Muscle of leg (tissue), 11 donors: Measurements from ENCODE around the gene NOSTRIN. TPM values are rescaled to one million over a fixed set of nuclear protein-coding genes. Genes with fewer than 3 reads are reported as not detected.

Experiments used
- DNase-seq: peaks from one replicate; pipeline ENCODE4 v3.0.0; 2013
- H3K27ac ChIP-seq: one replicate; pipeline ENCODE4 v1.5.1; 2013; ENCODE audit warnings: mild to moderate bottlenecking, low read length, control low read depth
- H3K27me3 ChIP-seq: one replicate; pipeline ENCODE4 v1.6.1; 2013; ENCODE audit warnings: low read length; ENCODE audit not compliant: control insufficient read depth, insufficient read depth
- H3K36me3 ChIP-seq: one replicate; pipeline ENCODE4 v1.6.1; 2013; ENCODE audit warnings: low read length; ENCODE audit not compliant: control insufficient read depth, insufficient read depth
- H3K4me1 ChIP-seq: one replicate; pipeline ENCODE4 v1.6.1; 2013; ENCODE audit warnings: low read length; ENCODE audit not compliant: control insufficient read depth, insufficient read depth
- H3K4me3 ChIP-seq: one replicate; pipeline ENCODE4 v1.5.1; 2013; ENCODE audit warnings: low read length, control low read depth
- H3K9me3 ChIP-seq: replicated peaks from 2 replicates; pipeline ENCODE4 v1.6.1; 2013; ENCODE audit warnings: low read depth, low read length; ENCODE audit not compliant: control insufficient read depth
- WGBS: methylation state at CpG from one replicate; pipeline ENCODE4 v1.1.5; 2013; ENCODE audit warnings: missing lambda C conversion rate; ENCODE audit not compliant: insufficient coverage; 5-methylcytosine and 5-hydroxymethylcytosine counted together
- polyA plus RNA-seq, 8 donors: library from polyadenylated mRNA; unstranded; fragments of 120-200 nt; gene quantifications; one replicate each; pipeline versions ENCODE4 v1.2.1 to v1.2.3, GENCODE V29; 2013; ENCODE audit warnings: inconsistent platforms in 1 of 8, low replicate concordance in 1 of 8; ENCODE audit not compliant: insufficient read length in 8 of 8, insufficient read depth in 1 of 8
- total RNA-seq: library from RNA; stranded (reverse); fragments of 120-200 nt; gene quantifications from one replicate; pipeline ENCODE4 v1.2.4, GENCODE V29; 2013

The NOSTRIN gene
- total and polyA plus RNA-seq, 9 donors, result 7.7 to 15.1 (median 10.2) TPM

- DNase-seq, result no peak
- Histone ChIP-seq H3K27me3 (no peaks in the 10 kb centered on the region), H3K27ac (no peak overlapping the region), H3K4me3 (no peak overlapping the region), H3K36me3 (no peaks in the 10 kb centered on the region), H3K9me3 (no peaks in the 10 kb centered on the region), H3K4me1 (peaks cover 4% of the 10 kb centered on the region)
- WGBS, result 83% methylated on average over 3 of the region's 3 CpGs
Observed at GRCh38 chr2:168816369-168816768, 13.9 kb downstream of the NOSTRIN start.

DNA sequence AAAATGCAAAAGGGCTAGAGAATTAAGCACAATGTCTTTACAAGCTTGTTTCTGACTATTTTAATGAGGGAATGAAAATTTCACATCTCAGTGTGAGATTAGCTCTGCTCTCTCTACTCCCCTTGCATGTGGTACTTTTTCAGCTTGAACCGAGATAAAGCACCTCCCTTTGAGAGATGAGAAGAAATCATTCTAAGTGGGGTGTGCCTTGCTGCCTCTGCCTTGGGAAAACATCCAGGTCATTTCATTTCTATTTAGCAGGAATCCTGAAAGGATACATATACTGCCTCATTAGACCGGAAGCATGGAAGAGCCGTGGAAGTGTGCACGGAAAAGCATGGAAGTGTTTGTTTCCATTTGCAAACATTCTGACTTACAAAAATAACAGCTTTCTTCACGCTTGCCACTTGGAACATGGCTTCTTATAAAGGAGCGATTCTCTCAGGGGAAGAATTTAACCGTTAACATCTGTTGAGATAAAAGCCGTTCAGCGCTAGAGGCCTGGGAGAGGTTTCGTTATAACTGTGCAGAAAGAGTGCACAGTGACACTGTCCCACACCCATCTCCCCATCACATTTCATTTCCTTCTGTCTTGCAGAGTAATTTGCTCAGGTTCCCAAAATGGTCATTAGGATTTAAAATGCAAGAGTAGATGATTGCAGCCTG is 16.7 kb downstream of the NOSTRIN start:
- Histone ChIP-seq H3K9me3 (no peaks in the 10 kb centered on the region), H3K36me3 (no peaks in the 10 kb centered on the region), H3K27me3 (no peaks in the 10 kb centered on the region), H3K4me3 (no peak overlapping the region), H3K4me1 (peaks cover 4% of the 10 kb centered on the region), H3K27ac (no peak overlapping the region)
- no CpG with 5 or more reads among the region's 10 CpGs for WGBS
- peak; percentile 41 for DNase-seq

- H3K27me3 ChIP-seq, result no peaks in the 10 kb centered on the region
- H3K4me1 ChIP-seq, result peaks cover 4% of the 10 kb centered on the region
- no peak for DNase-seq
- H3K36me3 ChIP-seq, result no peaks in the 10 kb centered on the region
- no peak overlapping the region for H3K4me3 ChIP-seq
- H3K27ac ChIP-seq, result no peak overlapping the region
- WGBS, result 86% methylated on average over 3 of the region's 6 CpGs
- H3K9me3 ChIP-seq, result no peaks in the 10 kb centered on the region
Observed at GRCh38 chr2:168819829-168820489, 17.5 kb downstream of the NOSTRIN start.

GRCh38 chr2:168821577-168821976 is 19.1 kb downstream of the NOSTRIN start:
- no peaks in the 10 kb centered on the region for H3K36me3 ChIP-seq
- no peak for DNase-seq
- H3K9me3 ChIP-seq, result no peaks in the 10 kb centered on the region
- no peak overlapping the region for H3K4me3 ChIP-seq
- no peak overlapping the region for H3K27ac ChIP-seq
- WGBS, result 92% methylated on average over 6 of the region's 8 CpGs
- H3K27me3 ChIP-seq, result no peaks in the 10 kb centered on the region
- H3K4me1 ChIP-seq, result peaks cover 4% of the 10 kb centered on the region

- Histone ChIP-seq H3K36me3 (no peaks in the 10 kb centered on the region), H3K4me3 (no peak overlapping the region), H3K27ac (no peak overlapping the region), H3K4me1 (peaks cover 4% of the 10 kb centered on the region), H3K9me3 (no peaks in the 10 kb centered on the region), H3K27me3 (no peaks in the 10 kb centered on the region)
- DNase-seq, result no peak
- 100% methylated on average over 1 of the region's 1 CpG for WGBS
Observed at GRCh38 chr2:168821992-168822391, 19.6 kb downstream of the NOSTRIN start.

GRCh38 chr2:168825126-168825525 is 22.7 kb downstream of the NOSTRIN start:
- Histone ChIP-seq H3K4me1 (no peaks in the 10 kb centered on the region), H3K27ac (no peak overlapping the region), H3K36me3 (no peaks in the 10 kb centered on the region), H3K4me3 (no peak overlapping the region), H3K27me3 (no peaks in the 10 kb centered on the region), H3K9me3 (no peaks in the 10 kb centered on the region)
- no peak for DNase-seq

DNA sequence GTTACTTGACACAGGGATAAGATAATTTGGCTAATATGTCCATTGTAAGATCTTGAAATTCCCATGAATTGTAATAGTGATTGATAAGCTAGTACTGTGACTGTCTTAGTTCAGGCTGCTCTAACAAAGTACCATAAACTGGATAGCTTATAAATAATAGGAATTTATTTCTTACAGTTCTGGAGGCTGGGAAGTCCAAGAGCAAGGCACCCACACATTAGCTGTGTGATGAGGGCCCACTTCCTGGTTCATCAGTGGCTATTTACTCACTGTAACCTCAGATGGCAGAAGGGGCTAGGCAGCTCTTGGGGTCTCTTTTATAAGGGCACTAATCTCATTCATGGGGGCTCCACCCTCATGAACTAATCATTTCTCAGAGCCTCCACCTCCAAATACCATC is 28.5 kb downstream of the NOSTRIN start:
- no peak overlapping the region for H3K4me3 ChIP-seq
- no peaks in the 10 kb centered on the region for H3K27me3 ChIP-seq
- no peaks in the 10 kb centered on the region for H3K9me3 ChIP-seq
- DNase-seq, result no peak
- H3K27ac ChIP-seq, result no peak overlapping the region
- no peaks in the 10 kb centered on the region for H3K4me1 ChIP-seq
- H3K36me3 ChIP-seq, result no peaks in the 10 kb centered on the region

DNA sequence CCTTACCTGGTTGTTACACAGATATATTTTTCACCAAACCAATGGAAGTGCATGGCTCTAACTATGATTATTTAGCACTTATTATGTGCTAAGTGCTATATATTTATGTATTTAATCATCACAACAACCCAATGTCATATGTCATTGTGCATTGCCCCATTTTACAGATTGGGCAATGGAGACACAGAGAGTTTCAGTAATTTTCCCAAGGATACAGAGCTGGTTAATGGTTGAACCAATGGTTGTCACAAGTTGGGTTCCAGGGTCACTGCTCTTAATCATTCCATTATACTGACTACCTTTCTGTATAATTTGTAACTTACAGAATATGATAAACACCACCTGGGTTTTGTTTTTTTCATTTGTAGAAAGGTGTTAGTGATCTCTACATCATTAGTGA is 29.2 kb downstream of the NOSTRIN start:
- no peaks in the 10 kb centered on the region for H3K27me3 ChIP-seq
- no peak overlapping the region for H3K27ac ChIP-seq
- DNase-seq, result no peak
- no peaks in the 10 kb centered on the region for H3K4me1 ChIP-seq
- no peaks in the 10 kb centered on the region for H3K9me3 ChIP-seq
- no peak overlapping the region for H3K4me3 ChIP-seq
- H3K36me3 ChIP-seq, result no peaks in the 10 kb centered on the region

GRCh38 chr2:168835969-168836368 is 33.5 kb downstream of the NOSTRIN start:
- no peak for DNase-seq
- Histone ChIP-seq H3K27me3 (no peaks in the 10 kb centered on the region), H3K27ac (no peak overlapping the region), H3K4me1 (no peaks in the 10 kb centered on the region), H3K4me3 (no peak overlapping the region), H3K36me3 (no peaks in the 10 kb centered on the region), H3K9me3 (no peaks in the 10 kb centered on the region)
- no CpG with 5 or more reads among the region's 2 CpGs for WGBS

DNA sequence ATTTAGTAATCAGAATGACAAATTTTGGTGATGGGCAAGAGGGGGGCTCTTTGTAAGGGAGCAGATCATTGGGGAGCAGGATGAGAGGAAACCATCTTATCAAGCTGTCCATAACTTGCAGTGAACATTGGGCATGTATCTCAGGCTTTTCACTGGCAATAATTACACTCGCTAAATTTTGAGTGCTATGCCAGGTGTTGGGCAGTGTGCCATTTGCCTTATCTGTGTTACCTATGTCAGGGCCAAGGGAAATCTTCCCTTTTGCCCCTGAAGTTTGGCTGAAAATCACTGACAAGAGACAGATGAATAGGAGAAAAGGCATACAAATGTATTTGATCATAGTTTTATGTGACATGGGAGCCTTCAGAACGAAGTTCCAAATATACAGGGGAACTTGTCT is 39.0 kb downstream of the NOSTRIN start:
- H3K9me3 ChIP-seq, result no peaks in the 10 kb centered on the region
- no peaks in the 10 kb centered on the region for H3K27me3 ChIP-seq
- no peak overlapping the region for H3K27ac ChIP-seq
- 80% methylated on average over 1 of the region's 2 CpGs for WGBS
- no peak overlapping the region for H3K4me3 ChIP-seq
- no peaks in the 10 kb centered on the region for H3K36me3 ChIP-seq
- H3K4me1 ChIP-seq, result no peaks in the 10 kb centered on the region
- DNase-seq, result no peak

DNA sequence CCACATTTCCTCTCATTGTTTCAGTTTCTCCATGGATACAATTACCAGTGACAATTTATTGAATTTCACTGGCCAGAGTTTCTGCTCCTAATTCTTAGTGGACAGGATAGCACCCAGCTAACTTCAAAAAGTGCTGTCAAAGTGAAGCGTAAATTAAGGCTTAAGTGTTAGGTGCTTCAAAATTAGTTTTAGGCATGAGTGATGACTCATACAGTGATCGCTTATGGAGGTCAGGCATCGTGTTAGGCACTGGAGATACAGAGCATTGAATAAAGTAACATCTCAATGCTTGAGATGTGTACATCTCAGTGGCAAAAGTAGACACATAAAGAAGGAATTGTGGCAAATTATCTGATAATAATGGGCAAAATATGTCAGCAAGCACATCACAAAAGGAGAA is 40.8 kb downstream of the NOSTRIN start:
- Histone ChIP-seq H3K4me3 (no peak overlapping the region), H3K4me1 (no peaks in the 10 kb centered on the region), H3K27me3 (no peaks in the 10 kb centered on the region), H3K27ac (no peak overlapping the region), H3K9me3 (no peaks in the 10 kb centered on the region), H3K36me3 (no peaks in the 10 kb centered on the region)
- DNase-seq, result no peak
- WGBS, result 93% methylated on average over 2 of the region's 3 CpGs
